Gastroesophageal sphincter (tissue), 3 donors: ENCODE results near the gene ZNF138.

Experiments
- CTCF ChIP-seq, 4 experiments: fragments of 200-600 bp in 2 of 4; fragments of 450-650 bp in 2 of 4; sonication (generic) in 1 of 4; IDR thresholded peaks; one replicate each; pipeline ENCODE4 v1.5.1; 2017 to 2019; ENCODE audit warnings: antibody characterized with exemption in 4 of 4, mild to moderate bottlenecking in 2 of 4, moderate library complexity in 2 of 4
- EP300 ChIP-seq: sonication (generic); formaldehyde crosslinking; IDR thresholded peaks from one replicate; pipeline ENCODE4 v1.6.1; 2017; ENCODE audit warnings: antibody characterized with exemption, mild to moderate bottlenecking
- POLR2A ChIP-seq, 2 donors: fragments of 450-650 bp; IDR thresholded peaks; one replicate each; pipeline ENCODE4 v1.6.1; 2017; ENCODE audit warnings: antibody characterized with exemption in 2 of 2, mild to moderate bottlenecking in 2 of 2, moderate library complexity in 1 of 2
- POLR2AphosphoS5 ChIP-seq: sonication (generic); formaldehyde crosslinking; IDR thresholded peaks from one replicate; pipeline ENCODE4 v1.6.1; 2017; ENCODE audit warnings: antibody characterized with exemption

GRCh38 chr7:64863969-64864368 lies 69.7 kb downstream of the ZNF138 start:
- TF ChIP-seq CTCF (IDR thresholded peaks at IDR 0.05) (no peak), EP300 (no peak), POLR2A (IDR thresholded peaks at IDR 0.05) (no peak), POLR2AphosphoS5 (no peak)
